Transverse colon (tissue), 4 donors: Measurements from ENCODE around the gene UHRF1. TPM values are rescaled to one million over a fixed set of nuclear protein-coding genes. Genes with fewer than 3 reads are reported as not detected.
A peak's percentile ranks its signal among the peaks of the same experiment; 100 is the strongest.

Source experiments
- DNase-seq: peaks from one replicate; pipeline ENCODE4 v3.0.0-alpha.2; 2019
- H3K27ac ChIP-seq, 4 donors: fragments of 200-600 bp; sonication (generic); 2 replicates each; pipeline ENCODE4 v1.5.1; 2016 to 2018; ENCODE audit warnings: inconsistent platforms in 4 of 4
- H3K27me3 ChIP-seq: fragments of 200-600 bp; sonication (generic); 2 replicates; pipeline ENCODE4 v1.5.1; 2017; ENCODE audit warnings: inconsistent platforms
- H3K36me3 ChIP-seq, 4 donors: fragments of 200-600 bp; sonication (generic); 2 replicates each; pipeline ENCODE4 v1.5.1; 2017 to 2019; ENCODE audit warnings: inconsistent platforms in 4 of 4
- H3K4me1 ChIP-seq, 4 donors: fragments of 200-600 bp; sonication (generic); 2 replicates each; pipeline ENCODE4 v1.5.1; 2017 to 2020; ENCODE audit warnings: inconsistent platforms in 4 of 4
- H3K4me3 ChIP-seq, 4 donors: fragments of 200-600 bp; sonication (generic); 1 replicate in 1 of 4; 2 replicates in 3 of 4; pipeline versions ENCODE4 v1.5.1 to v1.6.1; 2017 to 2019; ENCODE audit warnings: inconsistent platforms in 4 of 4
- H3K9me3 ChIP-seq, 2 donors: fragments of 200-600 bp; sonication (generic); 2 replicates each; pipeline ENCODE4 v1.5.1; 2017 to 2019; ENCODE audit warnings: inconsistent platforms in 2 of 2
- CTCF ChIP-seq, 5 experiments: fragments of 200-600 bp in 3 of 5; fragments of 450-650 bp in 2 of 5; sonication (generic) in 3 of 5; IDR thresholded peaks; 1 replicate in 2 of 5; 2 replicates in 3 of 5; pipeline ENCODE4 v1.5.1; 2016 to 2017; ENCODE audit warnings: antibody characterized with exemption in 5 of 5, inconsistent platforms in 3 of 5, mild to moderate bottlenecking in 2 of 5, moderate library complexity in 1 of 5
- EP300 ChIP-seq: sonication (generic); formaldehyde crosslinking; IDR thresholded peaks from one replicate; pipeline ENCODE4 v1.6.1; 2017; ENCODE audit warnings: antibody characterized with exemption, low read depth
- POLR2A ChIP-seq: fragments of 450-650 bp; IDR thresholded peaks from one replicate; pipeline ENCODE4 v1.6.1; 2016; ENCODE audit warnings: antibody characterized with exemption, mild to moderate bottlenecking, moderate library complexity
- POLR2AphosphoS5 ChIP-seq, 3 donors: sonication (generic); formaldehyde crosslinking; IDR thresholded peaks; one replicate each; pipeline ENCODE4 v1.6.1; 2016; ENCODE audit warnings: antibody characterized with exemption in 3 of 3
- WGBS, 2 donors: methylation state at CpG; one replicate each; pipeline ENCODE4 v1.1.5; 2018; ENCODE audit warnings: low coverage in 1 of 2; 5-methylcytosine and 5-hydroxymethylcytosine counted together
- in situ Hi-C, 4 donors: fragments of 200-750 bp; cut with MboI; loops; one replicate each; pipeline versions ENCODE4 v1.15.0 to v1.15.1; 2017; ENCODE audit warnings: low sequenced_read_pairs in 3 of 4, low pct_ligation_motif_present in 1 of 4, low pct_unique_long_range_greater_than_20kb in 1 of 4
- intact Hi-C: fragments of 100-400 bp; cut with DNase I; formaldehyde crosslinking; loops from one replicate; pipeline ENCODE4 v1.15.1; 2023; ENCODE audit warnings: low total_unique reads
- total RNA-seq, 4 donors: library from RNA; depleted of rRNA; stranded (reverse); fragments of >200 nt; gene quantifications; one replicate each; pipeline ENCODE4 v1.1.0, GENCODE V29; 2016

The UHRF1 gene
- total RNA-seq, 4 donors from 2014 or later = 2.9 to 41.2 (median 12.0) TPM

GRCh38 chr19:4987692-4988370 lies 78.5 kb downstream of the UHRF1 start:
- Histone ChIP-seq H3K4me3 (no peak overlapping the region), H3K4me1 (peaks cover 7 to 33% (median 18%) of the 10 kb centered on the region in 4 donors), H3K27me3 (no peaks in the 10 kb centered on the region), H3K27ac (peak overlapping the region in 1 of 4 donors; percentile 5), H3K36me3 (no peaks in the 10 kb centered on the region), H3K9me3 (no peaks in the 10 kb centered on the region)
- 89% methylated on average over 21 of the region's 24 CpGs; no CpG with 5 or more reads in 1 of the 2 donors for WGBS, 2 donors
- intact Hi-C loops = loop anchor here (10.0 kb wide), 1 partner anchor 47 kb away; no protein-coding TSS in a partner anchor
- DNase-seq = no peak
- in situ Hi-C loops = no loop called here
- TF ChIP-seq CTCF (IDR thresholded peaks at IDR 0.05) = no peak
- TF ChIP-seq EP300 = no peak
- TF ChIP-seq POLR2AphosphoS5 (IDR thresholded peaks at IDR 0.05) = no peak
- no peak for TF ChIP-seq POLR2A

- no peak overlapping the region for H3K4me3 ChIP-seq
- H3K9me3 ChIP-seq = no peaks in the 10 kb centered on the region
- DNase-seq = peak; percentile 45
- in situ Hi-C loops = no loop called here
- 81 to 92% methylated on average over 2 to 13 of the region's 13 CpGs for WGBS, 2 donors
- no peaks in the 10 kb centered on the region for H3K27me3 ChIP-seq
- H3K4me1 ChIP-seq = peaks cover 7 to 33% (median 18%) of the 10 kb centered on the region in 4 donors
- TF ChIP-seq EP300 (no peak), POLR2A (no peak), CTCF (IDR thresholded peaks at IDR 0.05) (no peak), POLR2AphosphoS5 (IDR thresholded peaks at IDR 0.05) (peak in 1 of 3 donors; percentile 53)
- H3K36me3 ChIP-seq = no peaks in the 10 kb centered on the region
- intact Hi-C loops = loop anchor here (10.0 kb wide), 1 partner anchor 46 kb away; no protein-coding TSS in a partner anchor
- peak overlapping the region; percentile 5 to 38 (median 29) for H3K27ac ChIP-seq
Observed at GRCh38 chr19:4988770-4989251, 79.5 kb downstream of the UHRF1 start.

- Histone ChIP-seq H3K36me3 (no peaks in the 10 kb centered on the region), H3K27me3 (no peaks in the 10 kb centered on the region), H3K4me3 (no peak overlapping the region), H3K27ac (no peak overlapping the region), H3K4me1 (peaks cover 7 to 33% (median 18%) of the 10 kb centered on the region in 4 donors), H3K9me3 (no peaks in the 10 kb centered on the region)
- intact Hi-C loops (no loop called here), in situ Hi-C loops (no loop called here)
- whole genome bisulfite sequencing, 2 donors = 89% methylated on average over 7 of the region's 7 CpGs; no CpG with 5 or more reads in 1 of the 2 donors
- DNase-seq = no peak
- TF ChIP-seq POLR2AphosphoS5 (IDR thresholded peaks at IDR 0.05) (no peak), EP300 (no peak)
Observed at GRCh38 chr19:4990306-4990705, 81.0 kb downstream of the UHRF1 start.

- H3K27ac ChIP-seq = no peak overlapping the region
- intact Hi-C loops = no loop called here
- no peaks in the 10 kb centered on the region for H3K9me3 ChIP-seq
- in situ Hi-C loops = no loop called here
- no peak overlapping the region for H3K4me3 ChIP-seq
- WGBS, 2 donors = 93% methylated on average over 6 to 9 of the region's 9 CpGs
- TF ChIP-seq EP300 (no peak), POLR2A (no peak), POLR2AphosphoS5 (IDR thresholded peaks at IDR 0.05) (no peak), CTCF (IDR thresholded peaks at IDR 0.05) (no peak)
- DNase-seq = no peak
- no peaks in the 10 kb centered on the region for H3K27me3 ChIP-seq
- H3K36me3 ChIP-seq = no peaks in the 10 kb centered on the region
- H3K4me1 ChIP-seq = peaks cover 7 to 29% (median 17%) of the 10 kb centered on the region in 4 donors
Observed at GRCh38 chr19:4991538-4991937, 82.2 kb downstream of the UHRF1 start.
